Activated CD4-positive, alpha-beta T cell treated with anti-CD3 and anti-CD28 coated beads, Interleukin-2, amount 10 ng/mL, durations not matched to agents 7 days and 5 days (primary cell): ENCODE measurements around the gene FGF11. TPM values are rescaled to one million over a fixed set of nuclear protein-coding genes. Genes with fewer than 3 reads are reported as not detected.

Experiments
- CTCF ChIA-PET: fragments of 350-600 bp; sonication (Branson Sonifier 250); formaldehyde crosslinking; loops from one replicate; lab custom pipeline; 2021; ENCODE audit warnings: antibody characterized with exemption; lab: Charles Lee
- POLR2A ChIA-PET: fragments of 350-600 bp; sonication (Branson Sonifier 250); formaldehyde crosslinking; loops from one replicate; lab custom pipeline; 2021; ENCODE audit warnings: antibody characterized with exemption; lab: Charles Lee
- DNase-seq: peaks from one replicate; pipeline ENCODE4 v3.0.0-alpha.2; 2020
- H3K27ac Mint-ChIP-seq: one replicate; pipeline ENCODE4 v1.8.0; 2021; ENCODE audit warnings: mild to moderate bottlenecking, moderate library complexity, mixed read lengths
- H3K27me3 Mint-ChIP-seq: one replicate; pipeline ENCODE4 v1.8.0; 2021; ENCODE audit warnings: mixed read lengths
- H3K36me3 Mint-ChIP-seq: one replicate; pipeline ENCODE4 v1.8.0; 2021; ENCODE audit warnings: low read depth, mixed read lengths
- H3K4me1 Mint-ChIP-seq: one replicate; pipeline ENCODE4 v1.8.0; 2021; ENCODE audit warnings: mixed read lengths
- H3K4me3 Mint-ChIP-seq: one replicate; pipeline ENCODE4 v1.8.0; 2021; ENCODE audit warnings: mild to moderate bottlenecking, moderate library complexity, mixed read lengths
- H3K9me3 Mint-ChIP-seq: one replicate; pipeline ENCODE4 v1.8.0; 2021; ENCODE audit warnings: mixed read lengths
- total RNA-seq, 2 experiments: library from RNA; stranded (reverse); gene quantifications; one replicate each; pipeline ENCODE4 v1.2.3, GENCODE V29; 2021

FGF11 gene
- total RNA-seq, 2 experiments from 2014 or later = 6.8 to 9.4 TPM

- CTCF ChIA-PET = interaction anchor here (0.6 to 2.7 kb wide), 9 partner anchors 19 to 284 kb away, joined by 3 to 10 read pairs (median 4); partner anchors contain the start of genes TMEM102, TP53 and WRAP53
- Mint-ChIP-seq H3K36me3 (peaks cover 5% of the 10 kb centered on the region), H3K9me3 (no peaks in the 10 kb centered on the region), H3K27me3 (peaks cover 12% of the 10 kb centered on the region), H3K4me3 (peak within 1 kb of the TSS; percentile 95), H3K27ac (peak within 1 kb of the TSS; percentile 95), H3K4me1 (peaks cover 28% of the 10 kb centered on the region)
- peak; percentile 98 for DNase-seq
- POLR2A ChIA-PET = interaction anchor here (0.6 to 0.8 kb wide), 2 partner anchors 42 to 245 kb away, joined by 3 to 4 read pairs; no protein-coding TSS in a partner anchor
These were observed 35.2 kb upstream of the FGF11 start, which contains the start of gene TMEM256 for GRCh38 chr17:7403977-7404736. TSS of gene TMEM256 (minus strand) at chr17:7404097. CDS start at chr17:7404084, 13 bp downstream.

GRCh38 chr17:7404737-7405349 lies 34.5 kb upstream of the FGF11 start:
- DNase-seq = peak; percentile 66
- Mint-ChIP-seq H3K9me3 (no peaks in the 10 kb centered on the region), H3K27ac (peak overlapping the region; percentile 95), H3K36me3 (peaks cover 3% of the 10 kb centered on the region), H3K27me3 (peaks cover 12% of the 10 kb centered on the region), H3K4me3 (peak overlapping the region; percentile 95), H3K4me1 (peaks cover 26% of the 10 kb centered on the region)
- CTCF ChIA-PET = interaction anchor here (1.0 to 2.7 kb wide), 4 partner anchors 28 to 49 kb away, joined by 3 to 10 read pairs (median 6); partner anchors contain the start of gene TMEM102
- POLR2A ChIA-PET = interaction anchor here (0.6 to 0.8 kb wide), 2 partner anchors 41 to 244 kb away, joined by 3 to 4 read pairs; no protein-coding TSS in a partner anchor

DNA sequence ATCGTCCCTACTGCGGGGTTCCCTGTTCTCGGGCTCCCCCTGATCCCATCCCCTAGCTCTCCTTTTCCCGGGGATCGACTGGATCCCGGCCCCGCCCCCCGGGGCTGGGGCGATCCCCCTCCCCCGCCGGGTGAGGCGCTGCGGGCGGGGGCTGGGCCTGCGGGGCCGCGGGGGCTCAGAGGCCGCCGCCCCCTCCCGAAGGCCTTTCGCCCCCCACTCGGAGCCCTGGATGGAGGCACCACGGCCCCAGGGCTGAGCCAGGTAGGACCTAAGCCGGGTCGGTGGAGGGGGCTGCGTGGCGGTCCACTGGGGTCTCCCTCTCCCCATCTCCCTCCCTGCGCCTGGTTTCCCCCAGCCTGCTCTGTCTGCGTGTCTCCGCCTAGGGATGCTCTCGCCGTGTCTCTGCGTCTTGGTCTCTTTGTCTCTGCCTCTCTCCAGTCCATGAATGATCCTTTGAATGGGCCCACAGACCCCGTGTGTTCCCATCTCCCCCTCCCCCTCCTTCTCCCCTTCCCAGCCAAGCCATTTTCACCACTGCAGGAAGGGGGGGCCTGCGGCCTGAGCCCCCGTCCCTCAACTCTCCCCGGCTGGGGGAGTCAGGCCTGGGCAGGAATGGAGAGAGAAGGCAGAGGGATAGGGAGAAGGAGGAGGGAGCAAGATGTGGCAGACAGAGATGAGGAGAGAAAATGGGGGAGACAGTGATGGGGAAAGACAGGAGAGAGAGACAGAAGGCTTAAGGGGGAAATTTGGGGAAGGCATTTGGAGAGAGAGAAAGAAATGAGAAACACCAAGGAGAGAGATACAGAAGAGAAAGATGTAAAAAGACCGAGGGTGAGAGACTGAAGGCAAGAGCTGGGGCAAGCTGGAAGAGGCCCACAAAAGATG lies 33.7 kb upstream of the FGF11 start:
- peak overlapping the region; percentile 75 for H3K4me3 Mint-ChIP-seq
- peak overlapping the region; percentile 76 for H3K27ac Mint-ChIP-seq
- POLR2A ChIA-PET = no interaction called here
- CTCF ChIA-PET = no interaction called here
- peaks cover 26% of the 10 kb centered on the region for H3K4me1 Mint-ChIP-seq
- no peak for DNase-seq
- H3K9me3 Mint-ChIP-seq = no peaks in the 10 kb centered on the region
- H3K36me3 Mint-ChIP-seq = peaks cover 3% of the 10 kb centered on the region
- H3K27me3 Mint-ChIP-seq = peaks cover 12% of the 10 kb centered on the region

- H3K27ac Mint-ChIP-seq = no peak overlapping the region
These were observed 33.0 kb upstream of the FGF11 start for GRCh38 chr17:7406235-7406825.

DNA sequence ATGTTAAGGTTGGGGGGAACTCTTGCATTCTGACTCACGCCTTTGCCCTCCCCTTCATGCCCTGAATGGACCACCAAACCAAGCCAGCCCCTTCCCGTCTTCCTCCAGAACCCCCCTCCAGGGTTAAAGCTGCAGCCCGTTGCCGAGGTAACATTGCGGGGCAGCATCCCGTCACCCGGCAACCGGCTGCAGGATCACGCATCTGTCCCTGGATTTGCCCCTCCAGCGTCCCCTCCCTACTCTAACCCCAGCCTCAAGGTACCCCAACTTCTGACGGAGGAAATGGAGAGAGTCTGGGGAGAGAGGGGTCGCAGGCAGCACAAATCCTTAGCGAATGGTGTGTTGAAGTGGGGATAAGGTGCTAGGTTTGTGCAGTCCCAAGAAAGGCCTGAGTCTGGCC lies 32.2 kb upstream of the FGF11 start:
- POLR2A ChIA-PET = no interaction called here

More at GRCh38 chr17:7406235-7406825, 33.0 kb upstream of the FGF11 start:
- Mint-ChIP-seq H3K4me3 (peak overlapping the region; percentile 58), H3K9me3 (no peaks in the 10 kb centered on the region), H3K4me1 (peaks cover 26% of the 10 kb centered on the region), H3K27me3 (peaks cover 12% of the 10 kb centered on the region), H3K36me3 (peaks cover 3% of the 10 kb centered on the region)
- no peak for DNase-seq
- ChIA-PET CTCF (no interaction called here), POLR2A (no interaction called here)

GRCh38 chr17:7407485-7408251 lies 31.6 kb upstream of the FGF11 start, which contains the start of gene NLGN2:
TSS of gene NLGN2 (plus strand) at chr17:7407845. CDS start at chr17:7408256, 411 bp downstream.
- H3K4me3 Mint-ChIP-seq = no peak within 1 kb of the TSS
- DNase-seq = no peak
- H3K36me3 Mint-ChIP-seq = no peaks in the 10 kb centered on the region
- ChIA-PET CTCF (no interaction called here), POLR2A (no interaction called here)
- peaks cover 12% of the 10 kb centered on the region for H3K27me3 Mint-ChIP-seq
- no peaks in the 10 kb centered on the region for H3K9me3 Mint-ChIP-seq
- H3K4me1 Mint-ChIP-seq = peaks cover 22% of the 10 kb centered on the region
- H3K27ac Mint-ChIP-seq = no peak within 1 kb of the TSS

More for the DNA sequence above, 32.2 kb upstream of the FGF11 start:
- no peak for DNase-seq
- Mint-ChIP-seq H3K36me3 (no peaks in the 10 kb centered on the region), H3K4me1 (peaks cover 22% of the 10 kb centered on the region), H3K27me3 (peaks cover 12% of the 10 kb centered on the region), H3K9me3 (no peaks in the 10 kb centered on the region), H3K27ac (no peak overlapping the region), H3K4me3 (no peak overlapping the region)
- CTCF ChIA-PET = no interaction called here

GRCh38 chr17:7408252-7408727 lies 31.0 kb upstream of the FGF11 start:
- Mint-ChIP-seq H3K4me3 (no peak overlapping the region), H3K9me3 (no peaks in the 10 kb centered on the region), H3K27me3 (peaks cover 12% of the 10 kb centered on the region), H3K36me3 (no peaks in the 10 kb centered on the region), H3K4me1 (peaks cover 15% of the 10 kb centered on the region), H3K27ac (no peak overlapping the region)
- CTCF ChIA-PET = no interaction called here
- POLR2A ChIA-PET = no interaction called here
- no peak for DNase-seq

- CTCF ChIA-PET = no interaction called here
- Mint-ChIP-seq H3K27me3 (peaks cover 12% of the 10 kb centered on the region), H3K36me3 (no peaks in the 10 kb centered on the region), H3K27ac (no peak overlapping the region), H3K4me3 (no peak overlapping the region), H3K9me3 (no peaks in the 10 kb centered on the region), H3K4me1 (peaks cover 15% of the 10 kb centered on the region)
- POLR2A ChIA-PET = no interaction called here
- DNase-seq = no peak
These were observed 30.4 kb upstream of the FGF11 start for GRCh38 chr17:7408863-7409262.

DNA sequence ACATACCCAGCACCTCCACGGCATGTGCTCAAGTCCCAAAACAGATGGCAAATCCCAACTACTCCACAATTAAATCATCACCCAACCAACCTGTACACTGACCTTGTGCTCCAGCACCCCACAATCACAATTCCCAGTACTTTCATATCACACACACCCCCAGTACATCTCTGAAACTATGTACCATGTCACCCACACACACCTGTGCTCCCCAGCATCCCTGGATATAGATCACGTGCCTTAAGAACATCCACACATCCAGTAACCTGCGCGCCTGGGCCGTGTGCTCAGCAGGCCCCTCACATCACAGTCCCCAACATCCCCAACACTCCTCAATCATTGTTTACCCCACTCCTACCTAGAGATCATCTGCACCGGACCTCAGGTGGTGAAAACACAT lies 29.6 kb upstream of the FGF11 start:
- POLR2A ChIA-PET = no interaction called here
- CTCF ChIA-PET = no interaction called here
- Mint-ChIP-seq H3K4me1 (peaks cover 15% of the 10 kb centered on the region), H3K36me3 (no peaks in the 10 kb centered on the region), H3K27me3 (peaks cover 11% of the 10 kb centered on the region), H3K9me3 (no peaks in the 10 kb centered on the region), H3K4me3 (no peak overlapping the region), H3K27ac (no peak overlapping the region)
- DNase-seq = no peak

GRCh38 chr17:7410634-7411426 lies 28.5 kb upstream of the FGF11 start:
- no peak overlapping the region for H3K4me3 Mint-ChIP-seq
- CTCF ChIA-PET = no interaction called here
- POLR2A ChIA-PET = no interaction called here

GRCh38 chr17:7411427-7411750 lies 27.9 kb upstream of the FGF11 start:
- H3K9me3 Mint-ChIP-seq = no peaks in the 10 kb centered on the region
- peaks cover 2% of the 10 kb centered on the region for H3K27me3 Mint-ChIP-seq
- ChIA-PET CTCF (no interaction called here), POLR2A (no interaction called here)
- no peak overlapping the region for H3K27ac Mint-ChIP-seq
- DNase-seq = no peak
- H3K4me3 Mint-ChIP-seq = no peak overlapping the region
- peaks cover 6% of the 10 kb centered on the region for H3K4me1 Mint-ChIP-seq
- H3K36me3 Mint-ChIP-seq = no peaks in the 10 kb centered on the region

More at GRCh38 chr17:7410634-7411426, 28.5 kb upstream of the FGF11 start:
- H3K27me3 Mint-ChIP-seq = peaks cover 7% of the 10 kb centered on the region
- DNase-seq = no peak
- no peaks in the 10 kb centered on the region for H3K36me3 Mint-ChIP-seq
- no peaks in the 10 kb centered on the region for H3K9me3 Mint-ChIP-seq
- peaks cover 9% of the 10 kb centered on the region for H3K4me1 Mint-ChIP-seq
- no peak overlapping the region for H3K27ac Mint-ChIP-seq
